ENCODE data around the gene ATRIP.

ATRIP gene

DNA sequence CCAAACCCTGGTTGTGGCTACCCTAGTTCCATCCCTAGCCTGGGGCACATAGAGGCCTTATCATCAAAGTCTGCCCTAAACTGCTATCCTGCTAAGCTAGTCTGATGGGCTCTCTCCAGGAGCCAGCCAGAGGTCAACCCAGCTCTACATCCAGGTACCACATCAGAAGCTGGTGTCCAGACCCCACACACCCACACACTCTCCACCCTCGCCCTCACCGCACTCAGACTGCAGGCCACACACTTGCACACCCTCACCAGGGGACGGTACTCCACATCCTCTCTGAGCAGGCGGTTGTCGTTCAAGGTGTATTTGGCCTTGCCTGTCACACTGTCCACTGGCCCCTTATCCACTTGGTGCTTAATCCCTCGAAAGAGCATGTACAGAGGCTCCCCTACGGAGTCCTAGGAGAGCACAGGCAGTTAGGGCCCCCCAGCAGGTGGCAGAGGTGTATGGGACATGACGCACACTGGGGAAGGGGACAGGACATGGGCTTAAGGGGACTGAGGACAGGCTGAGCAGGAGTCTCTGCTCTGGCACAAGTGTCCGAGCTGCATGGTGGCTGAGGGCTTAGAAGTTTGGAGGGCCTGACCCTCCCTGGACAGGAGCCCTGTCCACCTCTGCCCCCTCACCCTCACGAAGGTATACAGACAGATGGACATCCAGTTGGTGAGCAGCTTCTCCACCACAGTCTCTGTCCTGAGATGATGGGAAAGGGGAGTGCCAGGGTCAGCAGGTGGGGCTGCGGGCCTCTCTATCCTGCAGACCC, 34.7 kb upstream of the ATRIP start:
- Histone ChIP-seq H3K27ac (peak overlapping the region in 1 of 2 donors; percentile 85), H3K4me3 (no peak overlapping the region)
- DNase-seq (ENCODE audit: low spot score): no peak
- TF ChIP-seq CTCF (IDR thresholded peaks at IDR 0.05): no peak

DNA sequence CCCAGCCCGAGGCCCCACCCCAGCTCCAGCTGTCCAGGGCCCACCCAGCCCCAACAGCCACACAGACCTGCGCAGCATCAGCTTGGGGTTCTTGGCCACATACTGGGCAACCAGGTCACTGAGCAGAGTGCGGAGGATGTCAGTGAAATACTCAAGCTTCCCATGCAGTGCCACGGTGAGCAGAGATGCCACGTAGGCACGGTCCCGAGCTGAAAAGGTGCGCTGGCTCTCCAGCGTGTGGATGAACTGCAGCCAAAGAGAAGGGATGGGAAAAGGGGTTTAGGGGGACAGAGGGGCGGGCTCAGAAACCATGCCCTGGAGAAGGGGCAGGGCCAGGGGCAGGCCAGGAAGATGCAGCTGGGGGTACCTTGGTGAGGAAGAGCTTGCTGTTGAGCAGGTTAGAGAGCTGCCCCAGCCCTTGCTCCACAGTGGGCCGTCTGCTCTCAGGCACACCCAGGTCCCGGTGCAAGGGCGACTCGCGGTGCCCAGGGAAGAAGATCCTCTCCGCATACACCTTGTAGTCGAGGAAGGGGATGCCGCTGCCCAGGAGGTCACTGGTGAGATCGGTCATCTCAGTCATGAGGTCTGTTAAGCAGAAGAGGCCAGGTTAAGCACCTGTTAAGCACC, 34.0 kb upstream of the ATRIP start:
- no peak overlapping the region for H3K4me3 ChIP-seq
- peak overlapping the region in 1 of 2 donors; percentile 85 for H3K27ac ChIP-seq
- no peak for TF ChIP-seq CTCF (IDR thresholded peaks at IDR 0.05)
- no peak for DNase-seq (ENCODE audit: low spot score)

GRCh38 chr3:48413086-48413485, 33.5 kb upstream of the ATRIP start:
- TF ChIP-seq CTCF (IDR thresholded peaks at IDR 0.05): no peak
- Histone ChIP-seq H3K4me3 (no peak overlapping the region), H3K27ac (peak overlapping the region in 1 of 2 donors; percentile 85)
- DNase-seq (ENCODE audit: low spot score): peak; percentile 75

- peak overlapping the region in 1 of 2 donors; percentile 85 for H3K27ac ChIP-seq
- TF ChIP-seq CTCF (IDR thresholded peaks at IDR 0.05): no peak
- no peak for DNase-seq (ENCODE audit: low spot score)
- no peak overlapping the region for H3K4me3 ChIP-seq
Measured at GRCh38 chr3:48413611-48414010, 32.9 kb upstream of the ATRIP start.

GRCh38 chr3:48414376-48415250, 31.9 kb upstream of the ATRIP start:
- peak overlapping the region; percentile 28 to 85 for H3K27ac ChIP-seq
- no peak overlapping the region for H3K4me3 ChIP-seq
- no peak for DNase-seq (ENCODE audit: low spot score)
- TF ChIP-seq CTCF (IDR thresholded peaks at IDR 0.05): no peak

GRCh38 chr3:48415251-48415953, 31.1 kb upstream of the ATRIP start:
- H3K27ac ChIP-seq: peak overlapping the region; percentile 28 to 85
- DNase-seq (ENCODE audit: low spot score): no peak
- TF ChIP-seq CTCF (IDR thresholded peaks at IDR 0.05): no peak
- no peak overlapping the region for H3K4me3 ChIP-seq
